GM19468 (cell line): ENCODE results near the gene GFRA1.

Source experiments
- ATAC-seq: cut with Tn5 transposase; IDR thresholded peaks from one replicate; pipeline ENCODE4 v1.9.1; 2021; ENCODE audit warnings: mild to moderate bottlenecking, moderate library complexity, moderate number of reproducible peaks; ENCODE audit not compliant: unreplicated experiment; ENCODE audit errors: extremely low read depth

The GFRA1 gene

GRCh38 chr10:116138897-116139296 lies 134.1 kb downstream of the GFRA1 start:
- ATAC-seq, result no peak

DNA sequence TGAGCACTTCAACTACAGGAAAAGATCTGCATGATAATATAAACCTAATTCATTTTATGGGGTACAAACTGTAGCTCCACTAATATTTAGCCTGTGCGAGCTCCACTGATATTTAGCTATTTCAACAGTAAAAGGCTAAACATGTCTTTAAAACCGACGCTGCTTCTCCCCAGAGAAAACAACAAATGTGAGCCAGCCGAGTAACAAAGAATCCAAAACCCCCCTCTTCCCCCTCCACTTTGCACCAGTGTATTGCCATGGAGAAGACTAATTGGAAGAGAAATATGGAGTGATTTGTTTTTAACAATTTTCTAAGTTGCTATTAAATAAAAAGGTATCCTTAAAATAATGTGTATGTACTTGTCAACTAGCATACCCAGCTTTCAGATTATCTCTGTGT lies 136.7 kb downstream of the GFRA1 start:
- no peak for ATAC-seq

DNA sequence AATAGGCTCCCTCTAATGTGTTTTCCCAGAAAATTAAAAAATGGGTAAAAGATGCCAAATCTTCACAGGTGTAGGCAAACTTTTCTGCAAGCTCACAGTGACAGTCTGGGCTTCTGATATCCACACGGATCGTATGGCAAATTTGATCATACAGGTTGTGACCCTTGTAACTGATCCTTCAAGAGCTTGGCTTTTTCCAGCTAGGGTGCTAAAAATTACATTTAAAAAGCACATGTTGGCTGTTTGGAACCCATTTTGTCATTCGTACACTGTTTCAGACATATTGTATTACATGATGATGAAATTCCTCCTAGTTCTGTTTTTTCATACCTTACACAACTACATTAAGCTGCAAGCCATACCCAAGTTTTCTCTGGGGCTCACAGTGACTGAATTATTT lies 138.7 kb downstream of the GFRA1 start:
- no peak for ATAC-seq

GRCh38 chr10:116133634-116134033 lies 139.4 kb downstream of the GFRA1 start:
- ATAC-seq, result no peak

- ATAC-seq, result no peak
Measured at GRCh38 chr10:116132780-116133399, 140.1 kb downstream of the GFRA1 start.

DNA sequence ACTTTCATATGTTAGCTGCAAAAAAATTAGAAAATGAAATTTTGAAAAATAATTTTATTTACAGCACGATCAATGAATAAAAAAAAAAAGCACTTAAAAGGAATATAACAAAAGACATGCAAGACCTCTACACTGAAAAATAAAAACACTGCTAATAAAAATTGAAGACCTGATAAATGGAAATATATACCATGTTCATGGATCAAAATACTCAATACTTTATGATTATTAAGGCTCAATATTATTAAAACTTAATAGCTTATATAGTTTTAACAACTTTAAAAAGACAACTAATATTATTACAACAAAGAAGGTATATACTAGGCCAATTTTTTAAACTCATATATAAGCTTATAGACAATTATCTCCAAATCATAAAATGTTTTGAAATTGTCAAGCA lies 143.0 kb downstream of the GFRA1 start:
- ATAC-seq, result no peak

DNA sequence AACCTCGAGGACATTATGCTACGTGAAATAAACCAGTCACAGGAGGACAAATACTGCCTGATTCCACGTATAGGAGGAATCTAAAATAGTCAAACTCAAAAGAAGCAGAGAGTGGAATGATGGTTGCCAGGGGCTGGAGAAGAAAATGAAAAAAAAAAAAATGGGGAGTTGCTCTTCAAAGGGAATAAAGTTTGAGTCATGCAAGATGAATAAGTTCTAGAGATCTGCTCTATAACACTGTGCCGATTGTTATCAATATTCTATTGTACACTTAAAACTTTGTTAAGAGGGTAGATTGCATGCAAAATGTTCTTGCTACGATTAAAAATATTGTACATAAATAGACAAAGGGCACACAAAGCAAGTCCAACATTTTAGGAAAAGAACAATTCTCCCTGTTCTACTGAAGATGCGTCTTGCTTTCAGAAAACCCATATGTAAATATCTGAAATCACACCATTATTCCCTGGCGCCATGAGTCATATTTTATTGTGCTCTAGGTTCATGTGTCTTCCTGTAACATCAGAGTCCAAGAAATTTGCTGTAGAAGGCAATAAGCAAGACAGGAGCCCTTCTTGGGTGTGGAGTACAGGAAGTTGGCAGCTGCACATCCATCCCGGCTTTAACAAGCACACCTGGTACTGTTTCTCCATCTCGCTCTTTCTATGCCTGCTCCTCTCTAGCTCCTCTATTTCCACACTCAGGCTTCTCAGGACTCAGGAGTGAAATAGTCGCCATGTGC lies 145.9 kb downstream of the GFRA1 start:
- ATAC-seq, result no peak

GRCh38 chr10:116126239-116126638 lies 146.8 kb downstream of the GFRA1 start:
- no peak for ATAC-seq

DNA sequence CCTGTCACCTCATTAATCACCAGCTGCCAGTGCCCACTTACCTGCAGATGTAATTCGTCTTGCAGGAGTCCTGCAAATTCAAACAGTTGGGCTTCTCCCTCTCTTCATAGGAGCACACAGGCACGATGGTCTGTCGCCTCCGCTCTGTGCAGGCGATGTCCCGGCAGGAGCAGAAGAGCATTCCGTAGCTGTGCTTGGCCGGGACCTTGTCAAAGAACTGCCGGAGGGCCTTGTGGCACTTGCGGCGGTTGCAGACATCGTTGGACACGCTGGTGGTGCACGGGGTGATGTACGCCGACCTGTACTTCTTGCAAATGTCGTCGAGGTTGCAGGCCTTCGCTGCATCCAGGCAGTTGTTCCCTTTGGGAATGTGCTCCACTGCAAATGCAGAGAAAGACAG lies 147.8 kb downstream of the GFRA1 start:
- ATAC-seq, result no peak

DNA sequence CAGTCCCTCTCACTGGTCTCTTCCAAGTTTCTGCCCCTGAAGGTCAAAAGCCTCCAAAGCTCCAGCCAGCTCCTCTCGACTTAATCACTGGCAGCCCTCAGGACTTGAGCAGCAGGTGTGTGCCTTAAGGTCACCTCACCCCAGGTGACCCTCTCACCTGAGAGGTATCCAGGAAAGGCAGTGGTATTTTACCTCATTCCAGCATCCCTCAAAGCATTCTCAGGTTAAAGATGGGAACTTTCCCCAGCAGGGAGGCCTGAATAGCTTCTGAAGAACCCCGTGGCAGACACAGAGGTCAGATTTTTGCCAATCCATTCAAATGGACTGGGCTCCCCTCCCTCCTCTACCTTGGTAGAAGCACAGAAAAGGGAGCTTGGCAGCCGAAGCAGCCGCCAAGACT lies 148.2 kb downstream of the GFRA1 start:
- no peak for ATAC-seq

DNA sequence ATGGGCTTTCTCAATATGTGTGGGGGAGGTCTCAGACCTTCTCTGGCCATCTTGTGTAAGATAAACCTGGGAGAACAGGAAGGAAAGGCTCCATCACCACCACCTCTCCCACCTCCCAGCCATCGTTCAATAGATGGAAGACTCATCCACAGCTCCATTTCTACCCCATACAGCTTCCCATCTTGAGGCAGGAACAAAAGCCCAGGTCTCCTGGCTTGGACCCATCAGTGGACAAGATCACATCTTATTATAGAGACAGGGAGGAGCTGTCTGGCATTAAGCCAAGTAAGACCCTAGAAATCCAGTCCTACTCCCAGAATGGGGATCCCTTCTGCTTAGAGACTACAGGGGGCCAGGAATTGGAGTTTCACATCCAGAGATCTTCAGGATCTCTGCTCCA lies 150.3 kb downstream of the GFRA1 start:
- no peak for ATAC-seq

- no peak for ATAC-seq
Measured at GRCh38 chr10:116121640-116122525, 151.1 kb downstream of the GFRA1 start.

DNA sequence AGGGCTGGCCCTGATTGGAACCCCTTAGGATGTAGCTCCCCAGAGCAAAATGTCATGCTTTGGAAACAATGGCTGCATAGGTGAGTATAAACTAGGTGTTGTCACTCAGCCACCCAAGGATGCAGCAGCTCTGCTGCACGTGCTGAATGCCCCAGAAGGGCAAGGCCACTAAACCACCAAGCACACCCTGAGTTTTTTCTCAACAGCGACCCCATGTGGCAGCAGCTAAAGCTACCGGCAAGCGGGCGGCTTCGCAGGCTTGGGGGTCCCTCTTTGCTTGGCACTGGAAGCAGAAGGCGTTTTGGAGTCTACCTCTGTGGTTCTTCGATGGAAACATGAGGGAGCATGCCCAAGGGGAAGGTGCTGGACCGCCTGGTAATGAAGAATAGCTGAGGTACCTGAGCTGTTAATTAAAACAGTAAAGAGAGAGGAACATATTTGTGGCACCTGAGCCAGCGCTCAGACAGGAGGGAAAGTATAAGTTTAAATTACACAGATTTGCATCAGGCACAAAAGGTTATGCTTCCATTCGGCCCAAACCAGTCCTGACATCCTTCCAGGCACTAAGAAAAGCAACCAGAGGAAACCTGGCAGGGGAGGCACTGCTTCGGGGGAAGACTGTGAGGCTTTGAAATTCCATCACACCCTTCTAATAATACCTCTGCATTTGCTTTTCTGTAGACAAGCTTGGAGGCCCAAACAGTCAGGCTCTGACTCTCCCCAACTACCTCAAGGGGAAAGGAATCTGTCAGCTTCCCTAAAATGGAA lies 152.1 kb downstream of the GFRA1 start:
- ATAC-seq, result no peak

DNA sequence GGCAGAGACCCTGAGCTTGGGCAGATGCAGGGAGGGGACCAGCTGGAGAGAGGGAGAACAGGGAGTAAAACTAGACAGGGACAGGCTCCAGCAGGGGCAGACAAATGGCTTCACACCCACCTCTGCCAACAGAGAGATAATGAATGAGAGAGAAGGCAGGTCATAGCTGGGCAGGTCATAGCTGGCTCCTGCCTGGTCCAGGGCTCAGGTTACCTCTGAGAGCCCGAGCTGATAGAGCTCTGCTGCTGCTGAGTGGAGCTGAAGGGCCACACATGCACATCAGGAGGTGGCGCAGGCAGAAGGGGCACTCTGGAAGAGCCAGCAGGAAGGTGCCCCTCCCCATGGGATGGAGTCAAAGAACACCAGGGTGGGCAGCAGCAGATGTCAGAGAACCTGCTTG lies 154.2 kb downstream of the GFRA1 start:
- no peak for ATAC-seq

DNA sequence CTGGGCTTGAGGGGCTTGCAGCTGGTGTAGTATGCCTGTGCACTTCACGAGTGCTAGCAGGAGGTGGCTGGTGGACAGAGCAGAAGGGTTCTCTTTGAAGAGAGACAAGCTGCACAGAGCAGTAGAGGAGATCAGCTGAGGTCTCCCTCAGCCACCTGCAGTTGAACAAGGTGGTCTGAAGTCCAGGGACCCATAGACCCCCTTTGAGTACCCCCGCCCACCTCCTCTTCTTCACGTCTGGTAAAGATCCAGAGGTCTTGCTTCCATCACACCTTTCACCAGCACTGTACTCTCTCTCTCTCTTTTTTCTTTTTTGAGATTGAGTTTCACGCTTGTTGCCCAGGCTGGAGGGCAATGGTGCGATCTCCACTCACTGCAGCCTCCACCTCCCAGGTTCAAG lies 157.2 kb downstream of the GFRA1 start:
- ATAC-seq, result no peak

- ATAC-seq, result no peak
Measured at GRCh38 chr10:116115036-116115641, 157.9 kb downstream of the GFRA1 start.

- no peak for ATAC-seq
Measured at GRCh38 chr10:116113721-116114501, 159.1 kb downstream of the GFRA1 start.

DNA sequence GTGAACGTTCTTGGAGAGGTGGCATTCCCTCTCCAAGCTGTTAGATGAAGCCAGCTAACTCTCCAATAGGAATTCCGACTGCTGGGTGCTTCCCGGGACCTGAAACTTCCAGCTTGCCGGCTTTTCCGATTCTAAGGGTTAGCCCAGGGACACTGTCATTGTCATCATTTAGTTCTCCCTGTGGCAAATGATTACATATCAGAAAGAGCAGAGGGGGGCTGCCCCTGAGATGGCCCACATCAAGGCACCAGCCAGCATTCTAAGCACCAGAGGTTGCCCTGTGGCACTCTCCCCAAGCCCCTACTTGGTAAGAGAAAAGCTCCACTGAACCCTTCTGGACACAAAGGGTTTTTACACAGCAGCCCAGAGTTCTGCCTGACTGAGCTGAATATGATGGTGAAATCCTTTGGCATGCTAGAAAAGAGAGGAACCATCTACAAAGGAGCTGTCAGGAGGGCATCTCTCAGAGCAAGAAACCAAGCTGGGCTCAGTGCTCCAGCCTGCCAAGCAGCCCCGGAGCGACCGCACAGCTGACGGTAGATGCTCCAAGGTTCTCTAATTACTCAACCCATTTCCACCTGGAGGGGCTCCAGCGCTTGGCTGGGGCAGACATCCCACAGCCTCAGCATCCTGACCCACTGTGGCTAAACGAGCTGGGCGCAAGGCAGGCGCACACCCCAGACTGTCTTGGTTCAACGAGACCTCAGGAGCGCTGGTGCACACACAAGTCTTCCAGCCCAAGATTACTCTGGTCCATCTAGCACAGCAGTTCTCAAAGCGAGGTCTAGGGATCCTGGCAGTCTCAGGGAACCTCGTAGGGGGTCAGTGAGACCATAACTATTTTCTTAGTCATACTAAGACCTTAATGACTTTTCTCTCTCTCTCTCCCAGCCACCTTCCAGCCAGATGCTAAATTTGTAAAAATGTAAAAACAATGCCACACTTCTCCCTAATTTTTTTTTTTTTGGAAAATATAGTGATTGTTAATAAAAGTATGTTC lies 160.5 kb downstream of the GFRA1 start:
- no peak for ATAC-seq
